ENCODE measurements around the gene SNX25. TPM values are rescaled to one million over a fixed set of nuclear protein-coding genes. Genes with fewer than 3 reads are reported as not detected.

SNX25 gene
- total and polyA plus RNA-seq, 8 donors, result 4.8 to 15.0 (median 10.9) TPM

- Histone ChIP-seq H3K4me3 (no peak overlapping the region), H3K27ac (no peak overlapping the region), H3K9me3 (no peaks in the 10 kb centered on the region), H3K27me3 (no peaks in the 10 kb centered on the region), H3K36me3 (peaks cover 0 to 7% (median 0%) of the 10 kb centered on the region in 3 donors), H3K4me1 (no peaks in the 10 kb centered on the region)
- ATAC-seq (no peak), DNase-seq (no peak), FAIRE-seq (no peak)
- intact Hi-C loops (cut with DNase I), result no loop called here
- 94 to 96% methylated on average over 3 of the region's 3 CpGs for WGBS, 2 donors
- TF ChIP-seq CTCF (IDR thresholded peaks at IDR 0.05), result no peak
These were observed 29.9 kb upstream of the SNX25 start for GRCh38 chr4:185179488-185179887.

GRCh38 chr4:185182239-185182638 lies 27.2 kb upstream of the SNX25 start:
- 68 to 73% methylated on average over 2 of the region's 2 CpGs for WGBS, 2 donors
- DNase-seq, result no peak
- ATAC-seq, result no peak
- H3K27ac ChIP-seq, result no peak overlapping the region
- H3K4me1 ChIP-seq, result no peaks in the 10 kb centered on the region
- no peaks in the 10 kb centered on the region for H3K36me3 ChIP-seq
- no peaks in the 10 kb centered on the region for H3K9me3 ChIP-seq
- FAIRE-seq, result no peak
- H3K4me3 ChIP-seq, result no peak overlapping the region
- no peak for TF ChIP-seq CTCF (IDR thresholded peaks at IDR 0.05)
- H3K27me3 ChIP-seq, result no peaks in the 10 kb centered on the region
- intact Hi-C loops (cut with DNase I), result no loop called here

- intact Hi-C loops (cut with DNase I), result no loop called here
- DNase-seq (peak in 5 of 6 donors; percentile 65 to 82 (median 73)), ATAC-seq (peak; percentile 70 to 92 (median 88)), FAIRE-seq (peak; percentile 96)
- TF ChIP-seq CTCF (IDR thresholded peaks at IDR 0.05), result peak; percentile 61 to 75 (median 66)
- Histone ChIP-seq H3K4me3 (no peak overlapping the region), H3K27me3 (no peaks in the 10 kb centered on the region), H3K27ac (no peak overlapping the region), H3K4me1 (no peaks in the 10 kb centered on the region), H3K9me3 (no peaks in the 10 kb centered on the region), H3K36me3 (no peaks in the 10 kb centered on the region)
- WGBS, 2 donors, result 36 to 40% methylated on average over 6 of the region's 6 CpGs
These were observed 25.6 kb upstream of the SNX25 start for GRCh38 chr4:185183622-185184281.

- 37 to 38% methylated on average over 3 of the region's 3 CpGs for WGBS, 2 donors
- no peaks in the 10 kb centered on the region for H3K27me3 ChIP-seq
- no peaks in the 10 kb centered on the region for H3K4me1 ChIP-seq
- no peak overlapping the region for H3K27ac ChIP-seq
- intact Hi-C loops (cut with DNase I), result no loop called here
- no peak for FAIRE-seq
- TF ChIP-seq CTCF (IDR thresholded peaks at IDR 0.05), result no peak
- ATAC-seq, result no peak
- peaks cover 0 to 14% (median 0%) of the 10 kb centered on the region in 3 donors for H3K36me3 ChIP-seq
- no peaks in the 10 kb centered on the region for H3K9me3 ChIP-seq
- no peak for DNase-seq
- no peak overlapping the region for H3K4me3 ChIP-seq
These were observed 22.6 kb upstream of the SNX25 start for GRCh38 chr4:185186769-185187168.

- Histone ChIP-seq H3K4me1 (no peaks in the 10 kb centered on the region), H3K27me3 (no peaks in the 10 kb centered on the region), H3K27ac (no peak overlapping the region), H3K4me3 (no peak overlapping the region), H3K36me3 (peaks cover 0 to 14% (median 0%) of the 10 kb centered on the region in 3 donors), H3K9me3 (no peaks in the 10 kb centered on the region)
- FAIRE-seq (peak; percentile 85), ATAC-seq (no peak), DNase-seq (no peak)
- no peak for TF ChIP-seq CTCF (IDR thresholded peaks at IDR 0.05)
- 58 to 61% methylated on average over 4 of the region's 4 CpGs for WGBS, 2 donors
- intact Hi-C loops (cut with DNase I), result no loop called here
These were observed 19.6 kb upstream of the SNX25 start for GRCh38 chr4:185189606-185190305.
